CD4-positive, alpha-beta T cell treated with Interleukin-6 at 100 ng/mL for 8 hours (primary cell): ENCODE data around the gene PNO1.
"Not testable (repeated sequence)": the region's sequence is repeated elsewhere in the genome, so short reads cannot be mapped to it uniquely, and the experiment has no call there.

ENCODE experiments used
- DNase-seq: peaks from one replicate; pipeline ENCODE4 v3.0.0-alpha.2; 2020; ENCODE audit warnings: mixed read lengths, low spot score

PNO1 gene

DNA sequence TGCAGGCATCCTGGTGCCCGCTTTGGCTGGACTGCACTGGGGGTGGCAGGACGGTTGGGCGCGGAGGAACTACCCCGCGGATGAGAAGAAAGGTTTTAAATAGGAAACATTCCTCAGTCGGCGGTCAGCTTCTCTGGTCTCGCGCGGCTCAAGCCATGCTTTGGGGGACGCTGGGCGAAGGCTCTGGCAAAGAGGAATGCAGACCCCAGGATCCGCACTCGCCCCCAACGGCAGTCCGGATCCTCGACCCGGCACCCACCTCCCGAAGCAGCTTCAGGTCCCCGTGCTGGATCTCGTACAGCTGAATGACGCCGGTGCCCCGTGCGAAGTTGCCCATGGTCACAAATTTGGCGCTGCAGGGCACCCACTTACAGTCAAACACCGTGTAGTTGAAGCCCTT is 686 bp upstream of the PNO1 start:
- no peak for DNase-seq

DNA sequence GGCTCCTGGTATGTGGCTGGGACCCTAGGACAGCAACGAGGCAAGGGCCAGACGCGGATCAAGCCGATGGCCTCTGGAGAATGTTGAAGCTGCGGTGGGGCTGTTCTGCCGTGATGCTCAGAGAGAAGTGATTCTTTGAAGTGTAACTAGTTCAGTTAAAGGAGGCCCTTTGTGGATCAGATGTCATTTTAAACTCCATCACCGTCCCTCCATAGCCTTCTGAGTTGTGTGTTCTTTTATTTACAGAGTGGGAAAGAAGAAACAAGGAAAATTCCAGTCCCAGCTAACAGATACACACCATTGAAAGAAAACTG is 403 bp downstream of the PNO1 start:
- DNase-seq, result no peak

GRCh38 chr2:68163641-68164040 is 6.0 kb downstream of the PNO1 start:
- DNase-seq, result no peak

- DNase-seq, result no peak
These were observed 9.5 kb downstream of the PNO1 start for GRCh38 chr2:68167186-68167585.

DNA sequence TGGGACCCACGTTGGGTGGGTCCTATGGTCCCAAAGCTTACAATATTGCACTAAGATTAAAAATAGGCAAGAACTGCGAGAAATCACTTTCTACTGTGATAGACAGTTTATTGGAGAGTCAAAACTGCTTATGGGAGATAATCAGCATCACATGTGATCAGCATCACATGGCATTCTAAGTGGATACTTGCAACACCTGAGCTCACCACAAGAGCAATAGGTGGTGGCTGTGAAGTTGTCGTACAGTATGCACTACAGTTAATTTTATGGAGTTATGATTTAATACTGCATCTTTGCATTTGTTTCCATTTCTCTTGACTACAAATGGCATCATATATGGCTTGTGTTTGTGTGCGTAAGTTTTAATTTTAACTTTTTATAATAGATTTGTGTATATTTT is 11.6 kb downstream of the PNO1 start:
- no peak for DNase-seq

DNA sequence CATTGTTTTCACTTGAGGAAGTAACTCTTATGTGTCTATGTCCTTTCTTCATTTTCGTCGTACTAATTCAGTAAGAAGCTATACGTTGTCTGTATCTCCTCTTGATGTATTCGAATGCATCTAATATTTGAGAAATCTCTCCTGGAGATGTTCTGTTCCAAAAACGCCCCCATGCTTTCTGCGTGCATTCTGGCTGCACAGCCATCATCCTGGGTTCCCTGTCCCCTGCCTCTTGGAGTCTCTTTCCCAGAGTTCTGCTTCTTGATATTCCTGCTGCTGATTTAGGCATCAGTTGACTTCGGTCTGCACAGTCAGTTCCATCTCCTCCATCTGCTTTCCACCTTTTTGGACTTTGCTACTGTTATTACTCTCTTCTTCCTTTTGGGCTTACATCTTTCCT is 13.5 kb downstream of the PNO1 start:
- no peak for DNase-seq

- DNase-seq, result no peak
These were observed 14.0 kb downstream of the PNO1 start for GRCh38 chr2:68171684-68172083.

GRCh38 chr2:68172521-68172920 is 14.8 kb downstream of the PNO1 start:
- no peak for DNase-seq

GRCh38 chr2:68172990-68173700 is 15.5 kb downstream of the PNO1 start:
- DNase-seq, result no peak

DNA sequence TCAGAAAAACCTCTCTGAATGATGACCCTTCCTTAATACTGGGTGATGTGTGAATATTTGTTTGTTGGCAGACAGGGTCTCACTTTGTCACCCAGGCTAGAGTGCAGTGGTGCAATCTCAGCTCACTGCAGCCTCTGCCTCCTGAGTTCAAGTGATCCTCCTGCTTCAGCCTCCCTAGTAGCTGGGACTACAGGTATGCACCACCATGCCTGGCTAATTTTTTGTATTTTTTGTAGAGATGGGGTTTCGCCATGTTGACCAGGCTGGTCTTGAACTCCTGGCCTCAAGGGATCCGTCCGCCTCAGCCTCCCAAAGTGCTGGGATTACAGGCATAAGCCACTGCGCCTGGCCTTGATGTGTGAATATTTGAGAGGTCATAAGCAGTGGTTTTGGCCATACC is 17.5 kb downstream of the PNO1 start:
- DNase-seq, result not testable (repeated sequence)

- DNase-seq, result no peak
These were observed 19.0 kb downstream of the PNO1 start for GRCh38 chr2:68176657-68177056.

DNA sequence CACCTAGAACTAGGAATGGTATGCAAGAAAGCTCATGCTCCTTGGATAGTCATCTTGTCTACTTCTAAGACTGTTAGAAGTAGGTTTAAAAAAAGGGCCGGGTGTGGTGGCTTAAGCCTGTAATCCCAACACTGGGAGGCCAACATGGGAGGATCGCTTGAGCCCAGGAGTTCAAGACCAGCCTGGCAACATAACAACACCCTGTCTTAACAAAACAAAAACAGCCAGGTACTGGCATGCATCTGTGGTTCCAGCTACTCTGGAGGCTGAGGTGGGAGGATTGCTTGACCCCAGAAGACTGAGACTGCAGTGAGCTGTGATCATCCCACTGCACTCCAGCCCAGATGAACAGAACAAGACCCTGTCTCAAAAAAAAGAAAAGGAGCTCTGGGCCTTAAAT is 19.9 kb downstream of the PNO1 start:
- DNase-seq, result no peak

DNA sequence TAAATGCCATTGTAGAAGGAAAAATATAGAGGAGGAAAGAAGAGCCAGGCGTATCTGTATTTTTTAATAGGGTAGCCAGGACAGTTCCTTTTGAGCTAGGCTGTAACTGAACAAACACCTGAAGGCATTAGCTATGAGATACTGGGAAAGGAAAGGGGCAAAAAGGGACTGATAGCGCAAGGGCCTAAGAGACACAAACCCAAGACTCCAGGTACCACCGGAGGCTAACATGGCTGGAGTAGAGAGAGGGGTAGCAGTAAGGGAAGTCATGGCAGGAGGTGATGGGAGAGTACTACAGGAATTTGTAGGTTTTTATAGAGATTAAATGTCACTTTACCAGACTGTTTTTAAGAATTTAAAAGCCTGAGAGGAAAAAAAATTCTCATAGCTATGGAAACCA is 20.7 kb downstream of the PNO1 start:
- no peak for DNase-seq

GRCh38 chr2:68178954-68179627 is 21.4 kb downstream of the PNO1 start:
- no peak for DNase-seq

GRCh38 chr2:68182902-68183301 is 25.2 kb downstream of the PNO1 start:
- no peak for DNase-seq

DNA sequence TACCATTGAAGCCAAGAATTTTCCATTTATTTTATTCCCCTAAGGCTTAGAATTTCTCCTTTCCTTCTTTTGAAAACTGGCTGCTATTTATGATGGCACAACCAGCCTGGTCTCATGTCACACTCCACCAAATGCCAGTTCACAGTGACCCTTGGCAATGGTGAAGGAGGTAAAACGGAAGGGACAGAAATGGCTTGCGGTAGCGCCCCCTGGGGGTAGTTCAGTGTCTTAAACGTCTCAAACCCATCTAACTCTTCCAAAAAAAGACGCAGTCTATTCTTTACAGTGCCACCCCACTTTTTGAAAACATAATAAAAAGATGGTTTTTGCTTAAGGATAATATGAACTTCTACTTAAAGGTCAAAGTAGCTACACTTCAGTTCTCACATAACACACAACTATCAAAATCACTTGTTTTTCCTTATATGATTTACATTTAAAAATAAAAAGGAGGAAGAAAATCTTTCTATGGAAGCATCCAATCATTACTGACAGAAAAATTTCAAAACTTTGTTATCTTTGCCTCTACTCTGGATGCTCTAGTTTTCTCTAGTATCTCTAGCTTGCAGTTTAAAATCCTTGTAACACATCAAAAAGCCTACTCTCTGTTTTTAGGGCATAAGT is 28.0 kb downstream of the PNO1 start:
- DNase-seq, result peak; percentile 36

- DNase-seq, result no peak
These were observed 29.6 kb downstream of the PNO1 start for GRCh38 chr2:68187329-68187728.

GRCh38 chr2:68188831-68189230 is 31.1 kb downstream of the PNO1 start:
- no peak for DNase-seq

DNA sequence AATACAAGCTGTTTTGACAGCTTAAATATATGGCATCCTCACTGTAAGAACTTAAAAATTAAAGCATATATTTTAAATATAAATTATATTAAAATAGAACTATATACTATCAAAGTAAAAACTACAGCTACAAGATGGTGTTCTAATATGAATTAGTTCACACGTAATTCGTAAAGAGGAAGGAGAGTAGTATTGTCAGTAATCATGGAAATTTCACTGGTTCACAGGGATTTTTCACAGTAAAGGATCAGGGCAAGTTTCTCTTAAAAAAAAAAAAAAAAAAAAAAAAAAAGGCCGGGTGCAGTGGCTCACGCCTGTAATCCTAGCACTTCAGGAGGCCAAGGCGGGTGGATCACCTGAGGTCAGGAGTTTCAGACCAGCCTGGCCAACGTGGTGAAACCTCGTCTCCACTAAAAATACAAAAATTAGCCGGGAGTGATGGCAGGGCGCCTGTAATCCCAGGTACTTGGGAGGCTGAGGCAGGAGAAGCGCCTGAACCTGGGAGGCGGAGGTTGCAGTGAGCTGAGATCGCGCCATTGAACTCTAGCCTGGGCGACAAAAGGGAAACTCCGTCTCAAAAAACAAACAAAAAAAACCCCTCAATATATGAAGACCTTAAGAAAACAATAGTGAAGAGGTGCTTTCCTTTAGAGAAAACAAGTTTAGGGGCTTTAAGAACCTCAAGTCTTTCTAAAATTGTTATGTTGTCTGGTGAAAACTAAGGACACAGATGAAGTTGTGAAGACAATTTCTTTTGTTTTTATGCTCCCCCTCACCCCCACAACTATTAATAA is 32.5 kb downstream of the PNO1 start:
- no peak for DNase-seq

- no peak for DNase-seq
These were observed 33.5 kb downstream of the PNO1 start for GRCh38 chr2:68190991-68191731.

- DNase-seq, result no peak
These were observed 35.5 kb downstream of the PNO1 start for GRCh38 chr2:68193144-68193543.

GRCh38 chr2:68193787-68194372 is 36.2 kb downstream of the PNO1 start:
- no peak for DNase-seq
